Measurements from ENCODE around the gene WIPF2.

GRCh38 chr17:40181205-40181604 is 37.9 kb upstream of the WIPF2 start:
- no peak for TF ChIP-seq EZH2 (IDR thresholded peaks at IDR 0.05; ENCODE audit: borderline replicate concordance)
- TF ChIP-seq CTCF (IDR thresholded peaks at IDR 0.05; ENCODE audit: poor library complexity), result no peak
- TF ChIP-seq EZH2phosphoT487 (IDR thresholded peaks at IDR 0.05; ENCODE audit: low read depth, severe bottlenecking, unreplicated experiment), result no peak

All from hepatocyte (in vitro differentiated cells).